Stimulated activated CD4-positive, alpha-beta T cell treated with anti-CD3 and anti-CD28 coated beads, TNF-alpha, amount 100 ng/mL, for 48 hours (primary cell): ENCODE results near the gene PDE2A.

Experiments
- DNase-seq, 3 donors: peaks; one replicate each; pipeline ENCODE4 v3.0.0-alpha.2; 2020; ENCODE audit warnings: low read depth in 3 of 3

The PDE2A gene

DNA sequence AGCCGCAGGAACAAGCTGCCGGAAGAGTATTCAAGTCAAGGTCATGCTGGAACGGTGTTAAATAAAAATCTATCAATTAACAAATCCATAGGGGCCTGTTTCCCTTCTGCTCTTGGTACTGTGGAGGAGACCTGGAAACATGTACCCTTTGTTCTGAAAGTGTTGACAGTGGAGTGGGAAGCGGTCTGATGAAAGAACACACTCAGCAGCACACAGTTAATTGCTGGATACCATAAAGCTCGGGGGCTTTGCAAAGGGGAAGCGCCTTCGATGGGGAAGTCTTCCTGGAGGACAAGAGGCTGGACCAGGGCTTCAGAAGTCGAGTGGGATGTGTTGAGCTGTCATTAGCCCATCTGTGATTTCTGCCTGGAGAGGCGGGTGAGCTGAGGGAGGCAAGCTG, 127.4 kb downstream of the PDE2A start:
- DNase-seq = no peak

DNA sequence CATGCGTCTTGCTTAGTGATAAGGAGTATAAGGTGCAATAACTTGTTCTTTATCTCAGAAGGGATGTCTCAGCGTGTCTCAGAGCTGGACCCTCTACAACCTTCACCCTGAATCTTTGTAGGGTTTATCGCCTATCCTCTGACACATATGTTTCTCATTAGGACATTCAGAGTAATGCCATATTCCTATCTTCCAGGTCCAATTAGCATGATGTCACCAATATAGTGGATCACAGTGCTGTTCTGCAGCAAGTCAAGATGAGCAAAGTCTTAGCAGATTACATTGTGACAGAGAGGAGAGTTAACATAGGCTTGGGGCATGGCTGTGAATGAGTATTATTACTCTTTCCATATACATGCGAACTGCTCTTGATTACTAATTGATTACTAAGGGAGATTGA, 129.6 kb downstream of the PDE2A start:
- DNase-seq = no peak

DNA sequence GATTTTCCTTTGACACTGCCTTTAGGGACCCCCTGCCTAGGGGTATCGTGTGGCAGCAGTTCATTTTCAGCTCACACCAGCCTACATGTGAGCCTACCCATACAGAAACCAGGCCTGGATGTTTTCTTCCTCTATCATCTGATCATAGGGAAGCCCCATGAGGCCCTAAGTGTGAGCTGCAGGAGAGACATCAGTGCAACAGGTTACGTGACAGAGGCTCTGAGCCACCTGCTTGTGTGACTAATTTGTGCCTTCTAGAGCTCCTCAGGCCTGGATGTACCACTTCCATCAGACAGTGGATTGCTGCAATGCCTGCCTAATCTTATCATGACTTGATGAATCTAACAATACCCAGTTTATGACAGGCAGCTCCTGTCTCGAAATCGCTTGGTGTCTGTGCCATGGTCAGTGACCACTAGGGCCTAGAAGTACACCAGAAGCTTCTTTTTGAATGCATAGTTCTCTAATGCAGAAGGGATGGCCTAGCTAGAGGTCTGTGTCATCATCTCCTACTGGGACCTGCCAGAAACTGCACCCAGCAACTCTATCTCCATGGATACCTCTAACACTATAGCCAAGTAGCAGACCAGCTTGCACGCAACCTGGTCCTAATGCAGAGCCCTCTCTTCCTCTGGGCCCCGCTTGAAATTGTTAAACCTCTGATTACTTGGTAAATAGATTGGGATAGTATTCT, 130.2 kb downstream of the PDE2A start:
- DNase-seq = no peak

DNA sequence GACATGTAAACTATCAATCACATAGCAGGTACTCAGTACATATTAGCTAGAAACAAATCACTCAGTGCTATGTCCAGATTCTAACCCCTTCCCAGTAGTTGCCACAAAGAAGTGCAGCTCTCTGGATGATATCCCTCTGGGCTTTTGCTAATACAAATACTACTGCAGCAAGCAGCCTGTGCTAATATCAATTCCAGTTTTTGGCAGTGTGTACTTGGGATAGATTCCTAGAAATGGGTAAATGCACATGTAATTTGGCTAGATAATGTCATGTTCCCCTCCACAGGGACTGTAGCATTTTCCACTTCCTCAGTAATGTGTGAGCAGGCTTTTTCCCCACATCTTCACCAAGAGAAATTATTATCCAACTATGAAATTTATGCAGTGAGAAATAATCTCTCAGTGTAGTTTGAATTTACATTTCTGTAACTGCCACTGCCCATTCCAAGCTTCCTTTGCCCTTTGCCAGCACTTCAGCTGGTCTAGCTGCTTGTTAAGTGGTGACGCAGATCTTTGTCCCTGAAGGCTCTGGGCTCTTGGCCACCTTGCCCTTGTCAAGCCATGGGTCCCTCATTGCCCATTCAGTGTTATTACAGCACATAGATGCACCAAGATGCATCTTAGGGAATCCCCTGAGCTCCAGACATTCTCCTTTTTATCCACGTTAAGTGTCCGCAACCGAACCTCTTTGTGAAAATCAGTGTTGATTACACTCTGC, 132.8 kb downstream of the PDE2A start:
- DNase-seq = no peak

DNA sequence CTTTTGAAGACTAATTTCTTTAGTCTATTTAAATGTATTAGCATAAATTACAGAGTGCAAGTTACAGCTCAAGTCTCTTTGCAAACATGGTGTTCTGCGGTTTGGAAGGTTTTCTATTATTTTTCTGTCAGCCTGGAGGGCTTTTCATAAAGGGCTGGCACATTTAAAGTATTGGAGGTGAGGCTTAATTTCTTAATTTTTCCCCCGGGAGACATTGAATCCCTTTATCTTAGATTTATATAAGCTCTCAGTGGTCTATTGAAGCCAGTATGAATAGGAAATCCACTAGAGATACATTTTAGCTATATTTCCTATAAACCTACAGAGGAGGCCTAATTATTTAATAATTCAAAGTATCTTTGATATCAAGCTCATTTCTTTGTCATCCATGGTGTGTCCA, 137.2 kb downstream of the PDE2A start:
- DNase-seq = no peak

DNA sequence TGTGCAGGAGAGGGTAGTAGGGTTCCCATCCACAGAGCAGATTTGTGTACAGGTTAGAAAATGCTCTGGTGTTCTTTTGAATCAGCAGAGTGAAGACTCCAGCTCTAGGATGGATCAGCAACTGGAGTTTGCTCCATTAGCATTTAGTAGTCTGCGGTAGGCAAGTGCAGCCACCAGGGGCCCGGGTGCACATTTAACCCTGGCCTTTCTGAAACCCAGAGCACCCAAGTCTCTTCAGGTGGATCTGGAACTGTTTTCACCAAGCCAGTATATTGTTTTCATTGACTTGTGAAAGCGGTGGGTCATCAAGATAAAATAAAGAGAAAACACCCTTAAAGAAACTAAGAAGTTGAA, 139.1 kb downstream of the PDE2A start:
- no peak for DNase-seq

DNA sequence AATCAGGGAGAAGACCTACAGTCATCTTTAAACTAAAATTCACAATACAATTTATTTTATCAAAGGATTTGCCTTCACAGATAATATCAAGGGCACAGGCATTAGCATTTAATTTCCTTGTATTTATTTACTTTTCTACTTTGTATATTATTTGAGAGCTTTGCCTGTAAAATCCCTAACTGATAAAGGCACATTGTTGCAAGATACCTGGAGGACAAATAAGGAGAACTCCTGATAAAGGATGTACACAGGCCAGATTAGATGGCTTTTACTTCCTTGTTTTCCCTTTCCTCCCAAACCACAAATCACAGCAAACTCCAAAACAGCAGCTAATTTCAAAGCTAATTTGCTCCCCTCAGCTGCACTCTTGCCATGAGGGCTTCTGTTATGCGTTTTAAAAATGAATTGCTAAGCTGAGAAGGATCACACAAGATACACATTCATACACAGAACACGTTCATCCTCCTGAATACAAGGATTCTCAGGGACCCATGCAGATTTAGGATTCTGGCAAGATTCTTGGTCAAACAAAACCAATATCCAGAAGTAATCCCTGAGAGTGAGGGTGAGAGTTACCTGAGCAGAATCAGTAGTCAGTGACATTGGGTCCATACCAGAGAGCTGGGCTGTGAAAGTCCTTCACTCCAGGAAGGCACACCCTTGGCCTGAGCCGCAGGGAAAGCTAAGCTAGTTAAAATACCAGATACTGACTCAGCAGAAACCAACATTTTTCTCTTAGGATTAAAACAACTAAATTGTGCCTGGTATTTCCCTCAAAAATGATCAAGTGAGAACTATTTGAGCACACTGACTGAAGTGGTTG, 139.6 kb downstream of the PDE2A start:
- no peak for DNase-seq

DNA sequence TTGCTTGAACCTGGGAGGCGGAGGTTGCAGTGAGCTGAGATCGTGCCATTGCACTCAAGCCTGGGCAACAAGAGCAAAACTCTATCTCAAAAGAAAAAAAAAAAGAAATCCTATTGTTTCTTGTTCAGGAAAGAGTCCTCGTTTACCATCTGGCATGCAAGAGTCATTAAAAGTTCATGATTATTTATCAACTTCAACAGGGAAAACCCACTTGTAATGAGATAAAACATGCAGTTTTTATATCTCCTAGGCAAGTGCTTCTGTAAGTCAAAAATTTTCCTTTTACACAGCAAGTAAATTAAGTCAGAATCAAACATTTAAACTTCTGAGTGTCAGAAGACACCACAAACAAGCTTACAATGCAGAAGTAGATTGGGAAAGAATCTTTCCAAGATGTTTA, 145.2 kb downstream of the PDE2A start:
- no peak for DNase-seq

DNA sequence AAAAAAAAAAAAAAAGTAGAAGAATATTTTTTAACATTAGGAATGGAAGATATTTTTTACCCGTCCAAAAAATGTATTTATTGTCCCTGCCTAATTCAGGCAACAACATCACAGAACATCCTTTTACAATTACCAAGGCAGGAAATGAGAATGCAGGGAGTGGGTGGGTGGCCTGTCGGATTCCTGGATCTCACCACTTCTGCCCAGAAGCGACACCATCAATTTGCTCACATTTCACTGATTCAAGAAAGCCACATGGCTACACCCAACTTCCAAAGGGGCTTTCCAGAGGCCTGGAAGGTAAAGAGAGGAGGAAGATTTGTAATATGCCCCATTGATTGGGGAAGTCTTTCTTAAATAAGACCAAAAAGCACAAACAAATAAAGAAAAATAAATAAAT, 146.1 kb downstream of the PDE2A start:
- no peak for DNase-seq
